ENCODE measurements around the gene CHIT1.

GRCh38 chr1:203171341-203172183, 57.9 kb downstream of the CHIT1 start:
- TF ChIP-seq CTCF (conservative IDR thresholded peaks at IDR 0.05; ENCODE audit: low read depth in 2 of 2) (no peak), CREB1 (CRISPR knock-in tag; IDR thresholded peaks at IDR 0.05; ENCODE audit: low read depth) (no peak), EZH2 (IDR thresholded peaks at IDR 0.05; ENCODE audit: low read depth, unreplicated experiment) (no peak)
